ENCODE measurements around the gene PPP6R2.
"Not testable (repeated sequence)": the region's sequence is repeated elsewhere in the genome, so short reads cannot be mapped to it uniquely, and the experiment has no call there.

PPP6R2 gene

GRCh38 chr22:50357756-50358155 is 14.6 kb downstream of the PPP6R2 start:
- no peak overlapping the region for H3K27ac ChIP-seq (ENCODE audit: low read depth, low read length)
- no peaks in the 10 kb centered on the region for H3K9me3 ChIP-seq (ENCODE audit: control insufficient read depth, insufficient read depth, low read depth, low read length)
- no peak overlapping the region for H3K9ac ChIP-seq (ENCODE audit: low read length)
- peaks cover 3% of the 10 kb centered on the region; the same call in 1 of the 2 replicates for H3K4me1 ChIP-seq (ENCODE audit: control insufficient read depth, insufficient read depth, low read length)
- no peaks in the 10 kb centered on the region for H3K27me3 ChIP-seq (ENCODE audit: control insufficient read depth, insufficient read depth, low read length)
- no peak overlapping the region for H3K4me3 ChIP-seq (ENCODE audit: low read depth, low read length)
- peaks cover 14% of the 10 kb centered on the region for H3K36me3 ChIP-seq (ENCODE audit: control insufficient read depth, insufficient read depth, low read length)

GRCh38 chr22:50360578-50360977 is 17.5 kb downstream of the PPP6R2 start:
- Histone ChIP-seq H3K4me1 (ENCODE audit: control insufficient read depth, insufficient read depth, low read length) (peaks cover 3% of the 10 kb centered on the region; the same call in 1 of the 2 replicates), H3K9ac (ENCODE audit: low read length) (no peak overlapping the region), H3K36me3 (ENCODE audit: control insufficient read depth, insufficient read depth, low read length) (peaks cover 9% of the 10 kb centered on the region), H3K27ac (ENCODE audit: low read depth, low read length) (no peak overlapping the region), H3K9me3 (ENCODE audit: control insufficient read depth, insufficient read depth, low read depth, low read length) (no peaks in the 10 kb centered on the region), H3K27me3 (ENCODE audit: control insufficient read depth, insufficient read depth, low read length) (no peaks in the 10 kb centered on the region), H3K4me3 (ENCODE audit: low read depth, low read length) (no peak overlapping the region)

- no peaks in the 10 kb centered on the region for H3K27me3 ChIP-seq (ENCODE audit: control insufficient read depth, insufficient read depth, low read length)
- H3K4me1 ChIP-seq (ENCODE audit: control insufficient read depth, insufficient read depth, low read length), result peaks cover 3% of the 10 kb centered on the region; the same call in 1 of the 2 replicates
- H3K27ac ChIP-seq (ENCODE audit: low read depth, low read length), result no peak overlapping the region
- peaks cover 9% of the 10 kb centered on the region for H3K36me3 ChIP-seq (ENCODE audit: control insufficient read depth, insufficient read depth, low read length)
- no peak overlapping the region for H3K4me3 ChIP-seq (ENCODE audit: low read depth, low read length)
- H3K9me3 ChIP-seq (ENCODE audit: control insufficient read depth, insufficient read depth, low read depth, low read length), result no peaks in the 10 kb centered on the region
- no peak overlapping the region for H3K9ac ChIP-seq (ENCODE audit: low read length)
Observed at GRCh38 chr22:50361222-50361621, 18.1 kb downstream of the PPP6R2 start.

GRCh38 chr22:50361688-50362087 is 18.6 kb downstream of the PPP6R2 start:
- Histone ChIP-seq H3K27ac (ENCODE audit: low read depth, low read length) (no peak overlapping the region), H3K9me3 (ENCODE audit: control insufficient read depth, insufficient read depth, low read depth, low read length) (no peaks in the 10 kb centered on the region), H3K4me3 (ENCODE audit: low read depth, low read length) (no peak overlapping the region), H3K9ac (ENCODE audit: low read length) (no peak overlapping the region), H3K27me3 (ENCODE audit: control insufficient read depth, insufficient read depth, low read length) (no peaks in the 10 kb centered on the region), H3K4me1 (ENCODE audit: control insufficient read depth, insufficient read depth, low read length) (peaks cover 3% of the 10 kb centered on the region; the same call in 1 of the 2 replicates), H3K36me3 (ENCODE audit: control insufficient read depth, insufficient read depth, low read length) (peaks cover 9% of the 10 kb centered on the region)

GRCh38 chr22:50363166-50363802 is 20.2 kb downstream of the PPP6R2 start:
- Histone ChIP-seq H3K27me3 (ENCODE audit: control insufficient read depth, insufficient read depth, low read length) (no peaks in the 10 kb centered on the region), H3K4me1 (ENCODE audit: control insufficient read depth, insufficient read depth, low read length) (peaks cover 3% of the 10 kb centered on the region; the same call in 1 of the 2 replicates), H3K4me3 (ENCODE audit: low read depth, low read length) (no peak overlapping the region), H3K9ac (ENCODE audit: low read length) (no peak overlapping the region), H3K9me3 (ENCODE audit: control insufficient read depth, insufficient read depth, low read depth, low read length) (no peaks in the 10 kb centered on the region), H3K36me3 (ENCODE audit: control insufficient read depth, insufficient read depth, low read length) (peaks cover 9% of the 10 kb centered on the region), H3K27ac (ENCODE audit: low read depth, low read length) (no peak overlapping the region)

GRCh38 chr22:50363803-50364194 is 20.7 kb downstream of the PPP6R2 start:
- H3K36me3 ChIP-seq (ENCODE audit: control insufficient read depth, insufficient read depth, low read length), result peaks cover 12% of the 10 kb centered on the region
- not testable (repeated sequence) for H3K9me3 ChIP-seq (ENCODE audit: control insufficient read depth, insufficient read depth, low read depth, low read length); H3K4me3 ChIP-seq (ENCODE audit: low read depth, low read length); H3K27ac ChIP-seq (ENCODE audit: low read depth, low read length); H3K9ac ChIP-seq (ENCODE audit: low read length); H3K27me3 ChIP-seq (ENCODE audit: control insufficient read depth, insufficient read depth, low read length); H3K4me1 ChIP-seq (ENCODE audit: control insufficient read depth, insufficient read depth, low read length)

- H3K4me3 ChIP-seq (ENCODE audit: low read depth, low read length), result no peak overlapping the region
- H3K4me1 ChIP-seq (ENCODE audit: control insufficient read depth, insufficient read depth, low read length), result no peaks in the 10 kb centered on the region
- no peaks in the 10 kb centered on the region for H3K9me3 ChIP-seq (ENCODE audit: control insufficient read depth, insufficient read depth, low read depth, low read length)
- no peak overlapping the region for H3K9ac ChIP-seq (ENCODE audit: low read length)
- H3K36me3 ChIP-seq (ENCODE audit: control insufficient read depth, insufficient read depth, low read length), result peaks cover 14% of the 10 kb centered on the region
- no peak overlapping the region for H3K27ac ChIP-seq (ENCODE audit: low read depth, low read length)
- no peaks in the 10 kb centered on the region for H3K27me3 ChIP-seq (ENCODE audit: control insufficient read depth, insufficient read depth, low read length)
Observed at GRCh38 chr22:50367778-50368500, 24.8 kb downstream of the PPP6R2 start.

GRCh38 chr22:50371101-50371648 is 28.0 kb downstream of the PPP6R2 start:
- no peaks in the 10 kb centered on the region for H3K4me1 ChIP-seq (ENCODE audit: control insufficient read depth, insufficient read depth, low read length)
- H3K4me3 ChIP-seq (ENCODE audit: low read depth, low read length), result no peak overlapping the region
- H3K9ac ChIP-seq (ENCODE audit: low read length), result no peak overlapping the region
- H3K27me3 ChIP-seq (ENCODE audit: control insufficient read depth, insufficient read depth, low read length), result no peaks in the 10 kb centered on the region
- H3K36me3 ChIP-seq (ENCODE audit: control insufficient read depth, insufficient read depth, low read length), result peaks cover 37% of the 10 kb centered on the region
- H3K27ac ChIP-seq (ENCODE audit: low read depth, low read length), result no peak overlapping the region
- no peaks in the 10 kb centered on the region for H3K9me3 ChIP-seq (ENCODE audit: control insufficient read depth, insufficient read depth, low read depth, low read length)

GRCh38 chr22:50376085-50376651 is 33.0 kb downstream of the PPP6R2 start:
- no peaks in the 10 kb centered on the region for H3K27me3 ChIP-seq (ENCODE audit: control insufficient read depth, insufficient read depth, low read length)
- no peak overlapping the region for H3K27ac ChIP-seq (ENCODE audit: low read depth, low read length)
- no peaks in the 10 kb centered on the region for H3K4me1 ChIP-seq (ENCODE audit: control insufficient read depth, insufficient read depth, low read length)
- no peak overlapping the region for H3K4me3 ChIP-seq (ENCODE audit: low read depth, low read length)
- H3K9ac ChIP-seq (ENCODE audit: low read length), result no peak overlapping the region
- H3K9me3 ChIP-seq (ENCODE audit: control insufficient read depth, insufficient read depth, low read depth, low read length), result no peaks in the 10 kb centered on the region
- H3K36me3 ChIP-seq (ENCODE audit: control insufficient read depth, insufficient read depth, low read length), result peaks cover 47% of the 10 kb centered on the region

- not testable (repeated sequence) for H3K4me1 ChIP-seq (ENCODE audit: control insufficient read depth, insufficient read depth, low read length); H3K27me3 ChIP-seq (ENCODE audit: control insufficient read depth, insufficient read depth, low read length); H3K27ac ChIP-seq (ENCODE audit: low read depth, low read length); H3K9ac ChIP-seq (ENCODE audit: low read length); H3K9me3 ChIP-seq (ENCODE audit: control insufficient read depth, insufficient read depth, low read depth, low read length); H3K4me3 ChIP-seq (ENCODE audit: low read depth, low read length)
- H3K36me3 ChIP-seq (ENCODE audit: control insufficient read depth, insufficient read depth, low read length), result peaks cover 15% of the 10 kb centered on the region
Observed at GRCh38 chr22:50381021-50381555, 38.0 kb downstream of the PPP6R2 start.

Data from HUES6 (cell line).